ENCODE data around the gene TRABD2B.

TRABD2B gene

GRCh38 chr1:47727051-47727696 lies 270.0 kb downstream of the TRABD2B start (continued):
- TF ChIP-seq, protein P1, sequence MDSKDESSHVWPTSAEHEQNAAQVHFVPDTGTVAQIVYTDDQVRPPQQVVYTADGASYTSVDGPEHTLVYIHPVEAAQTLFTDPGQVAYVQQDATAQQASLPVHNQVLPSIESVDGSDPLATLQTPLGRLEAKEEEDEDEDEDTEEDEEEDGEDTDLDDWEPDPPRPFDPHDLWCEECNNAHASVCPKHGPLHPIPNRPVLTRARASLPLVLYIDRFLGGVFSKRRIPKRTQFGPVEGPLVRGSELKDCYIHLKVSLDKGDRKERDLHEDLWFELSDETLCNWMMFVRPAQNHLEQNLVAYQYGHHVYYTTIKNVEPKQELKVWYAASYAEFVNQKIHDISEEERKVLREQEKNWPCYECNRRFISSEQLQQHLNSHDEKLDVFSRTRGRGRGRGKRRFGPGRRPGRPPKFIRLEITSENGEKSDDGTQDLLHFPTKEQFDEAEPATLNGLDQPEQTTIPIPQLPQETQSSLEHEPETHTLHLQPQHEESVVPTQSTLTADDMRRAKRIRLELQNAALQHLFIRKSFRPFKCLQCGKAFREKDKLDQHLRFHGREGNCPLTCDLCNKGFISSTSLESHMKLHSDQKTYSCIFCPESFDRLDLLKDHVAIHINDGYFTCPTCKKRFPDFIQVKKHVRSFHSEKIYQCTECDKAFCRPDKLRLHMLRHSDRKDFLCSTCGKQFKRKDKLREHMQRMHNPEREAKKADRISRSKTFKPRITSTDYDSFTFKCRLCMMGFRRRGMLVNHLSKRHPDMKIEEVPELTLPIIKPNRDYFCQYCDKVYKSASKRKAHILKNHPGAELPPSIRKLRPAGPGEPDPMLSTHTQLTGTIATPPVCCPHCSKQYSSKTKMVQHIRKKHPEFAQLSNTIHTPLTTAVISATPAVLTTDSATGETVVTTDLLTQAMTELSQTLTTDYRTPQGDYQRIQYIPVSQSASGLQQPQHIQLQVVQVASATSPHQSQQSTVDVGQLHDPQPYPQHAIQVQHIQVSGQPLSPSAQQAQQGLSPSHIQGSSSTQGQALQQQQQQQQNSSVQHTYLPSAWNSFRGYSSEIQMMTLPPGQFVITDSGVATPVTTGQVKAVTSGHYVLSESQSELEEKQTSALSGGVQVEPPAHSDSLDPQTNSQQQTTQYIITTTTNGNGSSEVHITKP (tag by site-specific recombination; IDR thresholded peaks at IDR 0.05): no peak
- no peak for TF ChIP-seq ZNF626 (tag by site-specific recombination; IDR thresholded peaks at IDR 0.05)
- TF ChIP-seq MEIS1 (CRISPR knock-in tag; IDR thresholded peaks at IDR 0.05; ENCODE audit: borderline replicate concordance): no peak
- TF ChIP-seq ZNF2 (tag by site-specific recombination; IDR thresholded peaks at IDR 0.05): no peak
- TF ChIP-seq YY1 (tag by site-specific recombination; IDR thresholded peaks at IDR 0.05): 0 out of 2 replicates have a peak, but pooled peaks have one; percentile 33
- TF ChIP-seq GLI2 (tag by site-specific recombination; IDR thresholded peaks at IDR 0.05; ENCODE audit: borderline replicate concordance, low read depth): no peak
- TF ChIP-seq ZNF843 (tag by site-specific recombination; IDR thresholded peaks at IDR 0.05): peak; percentile 64; the same call in 1 of the 2 replicates
- TF ChIP-seq ZNF274 (IDR thresholded peaks at IDR 0.05; ENCODE audit: low read length): no peak
- no peak for TF ChIP-seq ZNF274 (tag by site-specific recombination; IDR thresholded peaks at IDR 0.05; ENCODE audit: borderline replicate concordance)
- peak; percentile 86 for TF ChIP-seq PRDM6 (tag by site-specific recombination; IDR thresholded peaks at IDR 0.05)
- TF ChIP-seq TCF7L2 (IDR thresholded peaks at IDR 0.05; ENCODE audit: borderline replicate concordance, low read depth, low read length): peak; percentile 43; the same call in 1 of the 2 replicates
- no peak for TF ChIP-seq ZNF785 (tag by site-specific recombination; IDR thresholded peaks at IDR 0.05)
- TF ChIP-seq ZBTB8A (tag by site-specific recombination; IDR thresholded peaks at IDR 0.05): 0 out of 2 replicates have a peak, but pooled peaks have one; percentile 14
- TF ChIP-seq, protein P2, sequence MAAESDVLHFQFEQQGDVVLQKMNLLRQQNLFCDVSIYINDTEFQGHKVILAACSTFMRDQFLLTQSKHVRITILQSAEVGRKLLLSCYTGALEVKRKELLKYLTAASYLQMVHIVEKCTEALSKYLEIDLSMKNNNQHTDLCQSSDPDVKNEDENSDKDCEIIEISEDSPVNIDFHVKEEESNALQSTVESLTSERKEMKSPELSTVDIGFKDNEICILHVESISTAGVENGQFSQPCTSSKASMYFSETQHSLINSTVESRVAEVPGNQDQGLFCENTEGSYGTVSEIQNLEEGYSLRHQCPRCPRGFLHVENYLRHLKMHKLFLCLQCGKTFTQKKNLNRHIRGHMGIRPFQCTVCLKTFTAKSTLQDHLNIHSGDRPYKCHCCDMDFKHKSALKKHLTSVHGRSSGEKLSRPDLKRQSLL (tag by site-specific recombination; IDR thresholded peaks at IDR 0.05): peak; percentile 47; the same call in 1 of the 2 replicates
- TF ChIP-seq ZNF548 (tag by site-specific recombination; IDR thresholded peaks at IDR 0.05): no peak
- TF ChIP-seq ZNF23 (tag by site-specific recombination; IDR thresholded peaks at IDR 0.05; ENCODE audit: borderline replicate concordance): no peak
- no peak; the same call in 1 of the 2 replicates for TF ChIP-seq ZNF580 (tag by site-specific recombination; IDR thresholded peaks at IDR 0.05)
- no peak for TF ChIP-seq HIC1 (tag by site-specific recombination; IDR thresholded peaks at IDR 0.05)
- peak; percentile 71; the same call in 1 of the 2 replicates for TF ChIP-seq PRDM4 (tag by site-specific recombination; IDR thresholded peaks at IDR 0.05)
- TF ChIP-seq ZNF335 (tag by site-specific recombination; conservative IDR thresholded peaks at IDR 0.05): no peak
